Prostate gland (tissue), 2 donors: ENCODE measurements around the gene PPM1L. TPM values are rescaled to one million over a fixed set of nuclear protein-coding genes. Genes with fewer than 3 reads are reported as not detected.

Source experiments
- DNase-seq: peaks from one replicate; pipeline ENCODE4 v3.0.0-alpha.2; 2019; ENCODE audit warnings: low spot score
- H3K27ac ChIP-seq, 2 donors: fragments of 200-600 bp; sonication (generic); 2 replicates each; pipeline ENCODE4 v1.5.1; 2017 to 2019
- H3K27me3 ChIP-seq: fragments of 200-600 bp; sonication (generic); replicated peaks from 2 replicates; pipeline ENCODE4 v1.5.1; 2019; ENCODE audit not compliant: insufficient read depth
- H3K36me3 ChIP-seq, 2 donors: fragments of 200-600 bp; sonication (generic); 1 replicate in 1 of 2; 2 replicates in 1 of 2; pipeline versions ENCODE4 v1.5.1 to v1.8.1; 2017 to 2019
- H3K4me1 ChIP-seq: fragments of 200-600 bp; sonication (generic); replicated peaks from 2 replicates; pipeline ENCODE4 v1.5.1; 2019
- H3K4me3 ChIP-seq, 2 donors: fragments of 200-600 bp; sonication (generic); 2 replicates each; pipeline ENCODE4 v1.5.1; 2017 to 2019
- H3K9me3 ChIP-seq: fragments of 200-600 bp; sonication (generic); 2 replicates; pipeline ENCODE4 v1.5.1; 2017
- POLR2A ChIP-seq: fragments of 450-650 bp; IDR thresholded peaks from one replicate; pipeline ENCODE4 v1.6.1; 2016; ENCODE audit warnings: antibody characterized with exemption, mild to moderate bottlenecking
- POLR2AphosphoS5 ChIP-seq: sonication (generic); formaldehyde crosslinking; IDR thresholded peaks from one replicate; pipeline ENCODE4 v1.6.1; 2017; ENCODE audit warnings: antibody characterized with exemption
- WGBS: methylation state at CpG from one replicate; pipeline ENCODE4 v1.1.5; 2018; 5-methylcytosine and 5-hydroxymethylcytosine counted together
- intact Hi-C: fragments of 100-400 bp; cut with DNase I; formaldehyde crosslinking; loops from one replicate; pipeline ENCODE4 v1.14.2; 2022
- total RNA-seq, 2 donors: library from RNA; depleted of rRNA; stranded (reverse); fragments of >200 nt; gene quantifications; one replicate each; pipeline ENCODE4 v1.1.0, GENCODE V29; 2016
- TF ChIP-seq, protein P1 (sequence below), 4 experiments: fragments of 200-600 bp in 2 of 4; fragments of 450-650 bp in 2 of 4; sonication (generic) in 2 of 4; IDR thresholded peaks; 1 replicate in 3 of 4; 2 replicates in 1 of 4; pipeline ENCODE4 v1.5.1; 2016 to 2019; ENCODE audit warnings: antibody characterized with exemption in 4 of 4, mild to moderate bottlenecking in 2 of 4, moderate library complexity in 2 of 4

PPM1L gene
- total RNA-seq, 2 donors from 2014 or later = 23.6 to 27.0 TPM

DNA sequence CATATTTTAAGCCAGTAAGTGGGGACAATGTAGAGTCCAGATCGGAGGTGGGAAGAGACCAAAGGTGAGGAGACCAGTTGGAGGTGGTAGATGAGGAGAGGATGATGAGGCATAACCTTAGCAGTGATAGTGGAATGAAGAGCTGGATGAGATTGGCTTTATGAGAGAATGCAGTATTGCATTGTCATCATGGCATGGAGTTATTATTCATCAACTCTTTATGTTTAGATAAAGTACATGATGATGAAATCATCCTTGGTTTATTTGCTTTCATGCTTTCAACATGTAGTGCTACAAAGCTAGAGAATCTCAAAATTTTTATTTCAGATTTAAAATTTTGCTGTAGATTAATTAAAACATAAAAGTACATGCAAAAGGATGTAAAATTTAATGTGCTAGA is 64.0 kb downstream of the PPM1L start:
- H3K9me3 ChIP-seq = no peaks in the 10 kb centered on the region
- TF ChIP-seq, protein P1, sequence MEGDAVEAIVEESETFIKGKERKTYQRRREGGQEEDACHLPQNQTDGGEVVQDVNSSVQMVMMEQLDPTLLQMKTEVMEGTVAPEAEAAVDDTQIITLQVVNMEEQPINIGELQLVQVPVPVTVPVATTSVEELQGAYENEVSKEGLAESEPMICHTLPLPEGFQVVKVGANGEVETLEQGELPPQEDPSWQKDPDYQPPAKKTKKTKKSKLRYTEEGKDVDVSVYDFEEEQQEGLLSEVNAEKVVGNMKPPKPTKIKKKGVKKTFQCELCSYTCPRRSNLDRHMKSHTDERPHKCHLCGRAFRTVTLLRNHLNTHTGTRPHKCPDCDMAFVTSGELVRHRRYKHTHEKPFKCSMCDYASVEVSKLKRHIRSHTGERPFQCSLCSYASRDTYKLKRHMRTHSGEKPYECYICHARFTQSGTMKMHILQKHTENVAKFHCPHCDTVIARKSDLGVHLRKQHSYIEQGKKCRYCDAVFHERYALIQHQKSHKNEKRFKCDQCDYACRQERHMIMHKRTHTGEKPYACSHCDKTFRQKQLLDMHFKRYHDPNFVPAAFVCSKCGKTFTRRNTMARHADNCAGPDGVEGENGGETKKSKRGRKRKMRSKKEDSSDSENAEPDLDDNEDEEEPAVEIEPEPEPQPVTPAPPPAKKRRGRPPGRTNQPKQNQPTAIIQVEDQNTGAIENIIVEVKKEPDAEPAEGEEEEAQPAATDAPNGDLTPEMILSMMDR (IDR thresholded peaks at IDR 0.05) = no peak
- TF ChIP-seq POLR2AphosphoS5 = no peak
- TF ChIP-seq POLR2A = no peak
- WGBS = 98% methylated on average over 1 of the region's 1 CpG
- intact Hi-C loops = no loop called here
- H3K36me3 ChIP-seq = no peaks in the 10 kb centered on the region
- no peak overlapping the region for H3K27ac ChIP-seq
- no peak for DNase-seq
- H3K27me3 ChIP-seq = no peaks in the 10 kb centered on the region
- no peak overlapping the region for H3K4me3 ChIP-seq
- H3K4me1 ChIP-seq = no peaks in the 10 kb centered on the region

DNA sequence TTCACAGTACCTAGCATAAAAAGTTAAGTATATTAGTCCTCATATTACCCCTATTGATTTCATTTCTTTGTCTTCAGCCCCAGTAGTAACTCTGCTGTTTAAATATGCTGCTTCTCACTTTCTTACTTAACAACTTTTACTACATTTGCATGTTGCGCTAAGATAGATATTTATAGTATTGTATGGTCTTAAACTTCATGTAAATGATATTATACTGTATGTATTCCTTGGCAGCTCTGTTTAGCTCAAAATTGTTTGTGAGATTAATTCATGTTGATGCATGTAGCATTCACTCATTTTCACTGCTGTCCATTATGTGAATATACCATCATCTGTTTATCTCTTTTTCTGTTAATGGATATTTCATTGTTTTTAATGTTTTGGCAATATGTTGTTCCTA is 64.4 kb downstream of the PPM1L start:
- no peak for DNase-seq
- TF ChIP-seq POLR2AphosphoS5 (no peak), POLR2A (no peak)
- TF ChIP-seq, protein P1 (IDR thresholded peaks at IDR 0.05) = no peak
- WGBS = 95% methylated on average over 1 of the region's 1 CpG
- no peaks in the 10 kb centered on the region for H3K27me3 ChIP-seq
- intact Hi-C loops = no loop called here
- H3K9me3 ChIP-seq = no peaks in the 10 kb centered on the region
- no peak overlapping the region for H3K27ac ChIP-seq
- H3K36me3 ChIP-seq = no peaks in the 10 kb centered on the region
- H3K4me1 ChIP-seq = no peaks in the 10 kb centered on the region
- H3K4me3 ChIP-seq = no peak overlapping the region

DNA sequence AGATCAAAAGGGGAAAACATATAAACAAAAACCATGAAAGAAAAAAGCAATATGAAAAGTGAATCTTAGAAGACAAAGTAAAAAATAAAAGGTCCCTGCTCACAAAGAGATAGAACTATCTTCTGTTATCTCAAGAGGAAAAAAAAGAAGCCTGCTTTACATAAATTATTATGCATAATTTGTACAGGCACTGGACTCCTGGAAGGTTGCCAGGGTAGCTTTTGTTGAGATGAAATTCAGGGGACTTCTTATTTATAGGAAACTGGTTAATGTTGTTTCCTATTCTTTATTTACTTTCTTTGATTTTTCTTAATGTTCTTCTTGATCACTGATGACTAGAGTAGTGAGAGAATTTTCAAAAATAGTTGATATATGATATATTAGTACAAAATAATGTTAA is 66.9 kb downstream of the PPM1L start:
- Histone ChIP-seq H3K36me3 (no peaks in the 10 kb centered on the region), H3K4me3 (no peak overlapping the region), H3K27ac (no peak overlapping the region), H3K9me3 (no peaks in the 10 kb centered on the region), H3K27me3 (no peaks in the 10 kb centered on the region), H3K4me1 (no peaks in the 10 kb centered on the region)
- intact Hi-C loops = no loop called here
- TF ChIP-seq POLR2A (no peak), POLR2AphosphoS5 (no peak)
- TF ChIP-seq, protein P1 (IDR thresholded peaks at IDR 0.05) = no peak
- DNase-seq = no peak

DNA sequence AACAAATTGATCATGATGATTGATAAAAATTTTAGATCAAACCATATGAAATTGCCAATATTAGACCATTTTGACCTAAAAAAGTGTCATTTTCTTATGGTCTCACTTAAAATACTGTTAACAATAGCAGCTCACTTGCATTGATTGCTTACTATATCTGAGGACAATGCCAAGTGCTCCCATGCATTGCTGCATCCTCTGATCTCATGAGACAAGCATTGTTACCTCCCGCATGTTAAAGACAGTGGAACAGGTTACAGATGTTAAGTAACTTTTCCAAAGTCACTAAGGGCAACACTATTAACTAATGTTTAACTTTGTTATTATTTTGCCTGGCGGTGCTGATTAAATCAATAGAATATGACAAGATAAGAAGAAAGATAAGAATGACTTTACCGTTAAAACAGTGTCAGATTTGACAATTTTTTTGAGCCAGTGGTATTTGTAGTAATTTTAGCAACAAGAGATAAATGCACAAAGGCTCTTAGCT is 69.3 kb downstream of the PPM1L start:
- no peaks in the 10 kb centered on the region for H3K4me1 ChIP-seq
- WGBS = 81% methylated on average over 3 of the region's 3 CpGs
- no peak overlapping the region for H3K27ac ChIP-seq
- H3K36me3 ChIP-seq = no peaks in the 10 kb centered on the region
- intact Hi-C loops = no loop called here
- DNase-seq = no peak
- TF ChIP-seq, protein P1 (IDR thresholded peaks at IDR 0.05) = no peak
- no peak for TF ChIP-seq POLR2A
- no peak for TF ChIP-seq POLR2AphosphoS5
- H3K27me3 ChIP-seq = no peaks in the 10 kb centered on the region
- no peak overlapping the region for H3K4me3 ChIP-seq
- H3K9me3 ChIP-seq = no peaks in the 10 kb centered on the region

DNA sequence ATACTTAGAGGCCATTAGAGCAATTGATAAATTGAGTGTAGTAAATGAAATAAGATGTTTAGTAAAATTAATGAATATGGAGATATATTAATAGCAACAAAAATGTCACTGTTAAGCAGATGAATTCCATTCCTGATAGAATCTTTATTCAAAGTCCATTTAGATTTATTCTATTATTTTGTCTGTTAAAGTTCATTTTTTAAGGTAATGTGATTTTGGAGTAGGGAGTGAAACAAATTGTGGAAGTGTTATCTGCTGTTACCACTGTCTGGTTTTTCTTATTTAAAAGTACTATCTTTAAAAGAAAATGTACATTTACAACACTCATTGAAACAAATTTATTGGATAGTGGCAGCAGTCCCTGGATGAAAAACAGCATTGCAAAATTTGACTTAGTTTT is 70.4 kb downstream of the PPM1L start:
- no peak overlapping the region for H3K27ac ChIP-seq
- H3K36me3 ChIP-seq = no peaks in the 10 kb centered on the region
- H3K9me3 ChIP-seq = no peaks in the 10 kb centered on the region
- H3K4me1 ChIP-seq = no peaks in the 10 kb centered on the region
- DNase-seq = no peak
- H3K27me3 ChIP-seq = no peaks in the 10 kb centered on the region
- H3K4me3 ChIP-seq = no peak overlapping the region
- intact Hi-C loops = no loop called here
- no peak for TF ChIP-seq POLR2A
- no peak for TF ChIP-seq POLR2AphosphoS5
- TF ChIP-seq, protein P1 (IDR thresholded peaks at IDR 0.05) = no peak
